Stimulated activated CD4-positive, alpha-beta T cell treated with anti-CD3 and anti-CD28 coated beads, TNF-alpha, amount 100 ng/mL, for 4 hours (primary cell): ENCODE measurements around the gene MACROD1.

Experiments
- DNase-seq, 3 experiments: peaks; one replicate each; pipeline ENCODE4 v3.0.0-alpha.2; 2020; ENCODE audit warnings: low read depth in 3 of 3

Gene MACROD1

DNA sequence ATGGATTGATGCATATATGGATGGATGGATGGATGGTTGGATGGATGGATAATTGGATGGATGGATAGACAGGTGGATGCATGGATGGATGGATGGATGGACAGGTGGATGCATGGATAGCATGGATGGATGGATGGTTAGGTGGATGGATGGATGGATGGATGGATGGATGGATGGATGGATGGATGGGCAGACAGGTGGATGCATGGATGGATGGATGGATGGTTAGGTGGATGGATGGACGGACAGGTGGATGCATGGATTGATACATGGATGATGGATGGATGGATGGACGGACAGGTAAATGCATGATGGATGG, 52.5 kb downstream of the MACROD1 start:
- DNase-seq = no peak

DNA sequence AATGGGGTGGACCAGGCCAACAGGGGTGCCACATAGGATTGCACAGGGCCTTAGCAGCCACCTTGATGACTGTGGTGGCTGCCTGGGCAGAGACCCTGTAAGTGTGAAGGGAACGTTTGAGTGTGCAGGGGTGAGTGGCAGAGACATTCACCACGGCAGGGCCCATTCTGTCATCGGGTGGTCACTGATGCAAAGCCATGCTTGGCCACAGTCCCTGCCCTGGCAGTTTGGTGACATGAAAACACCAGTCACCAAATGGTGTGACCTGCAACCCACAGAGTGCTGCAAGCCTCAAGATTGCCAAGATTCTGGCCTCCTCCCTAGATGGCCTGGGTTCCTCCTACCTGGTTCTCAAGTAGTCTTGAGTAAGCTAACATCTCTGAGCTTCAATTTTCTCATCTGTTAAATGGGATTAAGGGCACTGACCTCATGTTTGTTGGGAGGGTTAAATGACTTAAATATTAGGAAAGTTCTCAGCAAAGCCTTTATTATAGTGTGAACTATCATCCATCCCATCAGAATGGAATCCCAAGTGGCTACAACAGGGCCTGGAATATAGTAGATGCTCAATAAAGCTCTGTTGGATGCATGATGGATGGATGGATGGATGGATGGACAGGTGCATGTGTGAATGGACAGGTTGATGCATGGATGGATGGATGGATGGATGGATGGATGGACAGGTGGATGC, 53.0 kb downstream of the MACROD1 start:
- no peak for DNase-seq

DNA sequence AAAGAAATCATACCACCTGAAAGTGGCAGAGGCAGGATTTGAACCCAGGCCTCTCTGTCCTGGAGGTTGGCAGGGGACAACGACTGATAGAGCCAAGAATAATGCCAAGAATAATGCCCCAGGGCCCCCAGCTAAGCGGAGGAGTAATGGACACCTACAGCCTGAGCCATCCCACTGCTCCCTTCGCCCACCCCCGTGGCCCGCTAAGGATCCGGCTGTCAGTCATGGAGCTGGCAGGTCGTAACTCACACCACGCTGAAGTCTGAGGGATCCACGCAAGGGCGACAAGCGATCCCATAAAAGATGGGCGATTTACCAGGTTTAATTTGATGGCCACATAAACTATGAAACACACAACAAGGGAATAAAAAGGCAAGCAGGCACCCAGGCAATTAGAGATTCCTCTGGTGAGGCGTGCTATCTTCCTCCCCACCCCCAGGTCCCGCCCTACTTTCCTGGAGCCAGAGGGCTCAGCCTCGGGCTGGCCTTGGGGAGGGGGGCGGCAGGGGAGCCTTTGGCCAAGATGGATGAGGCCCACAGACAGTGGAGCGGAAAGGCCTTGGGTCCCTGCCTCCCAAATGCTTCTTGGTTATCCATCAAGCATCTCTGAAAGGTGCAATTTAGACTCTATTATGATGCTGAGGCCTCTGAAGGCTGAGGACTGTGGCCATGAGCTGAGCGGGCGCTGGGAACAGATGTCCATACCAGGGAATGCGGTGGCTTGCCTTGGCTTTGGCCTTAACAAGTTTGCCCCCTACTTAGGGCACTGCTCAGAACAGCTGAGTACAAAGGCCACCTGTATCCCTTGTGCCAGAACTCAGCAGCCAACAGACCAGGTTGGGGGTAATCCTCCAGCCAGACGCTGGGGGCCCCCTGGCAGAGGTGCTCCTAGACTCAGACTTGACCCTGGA, 55.2 kb downstream of the MACROD1 start:
- DNase-seq = no peak

DNA sequence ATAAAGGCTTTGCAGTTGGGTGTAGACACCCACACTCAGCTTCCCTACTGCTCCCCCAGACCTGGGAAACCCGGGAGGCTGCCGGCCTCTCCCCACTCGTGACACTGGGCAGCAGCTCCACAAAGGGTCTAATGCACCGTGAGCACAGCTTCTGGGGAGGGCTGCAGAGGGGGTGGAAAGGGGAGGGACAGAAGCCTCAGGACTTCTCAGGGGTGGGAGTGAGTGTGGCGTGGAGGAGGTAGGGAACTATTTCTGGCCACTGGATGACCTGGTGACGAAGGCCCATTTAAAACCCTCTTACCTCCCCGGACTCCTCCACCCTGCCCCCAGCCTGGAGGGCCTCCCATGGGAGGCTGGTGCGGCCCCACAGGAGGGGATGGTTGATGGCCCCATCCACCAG, 56.6 kb downstream of the MACROD1 start:
- DNase-seq = no peak

DNA sequence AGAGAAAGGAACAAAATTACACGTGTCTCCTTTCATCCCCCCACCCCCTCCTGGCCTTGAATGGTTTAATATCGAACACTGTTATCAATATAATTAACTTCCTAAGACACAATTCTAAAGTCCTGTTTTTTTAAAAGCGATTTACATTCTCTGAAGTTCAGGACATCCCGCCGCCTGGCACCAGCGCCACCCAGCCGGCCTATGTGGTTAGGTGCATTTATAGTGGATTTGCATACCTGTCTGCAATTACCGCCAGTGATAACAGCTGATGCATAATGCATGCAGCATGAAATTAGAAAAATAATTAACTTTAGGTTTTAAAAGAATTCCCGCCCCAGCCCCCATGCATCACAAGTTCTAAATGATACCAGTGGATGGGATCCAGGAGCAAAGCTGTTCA, 58.6 kb downstream of the MACROD1 start:
- DNase-seq = no peak

DNA sequence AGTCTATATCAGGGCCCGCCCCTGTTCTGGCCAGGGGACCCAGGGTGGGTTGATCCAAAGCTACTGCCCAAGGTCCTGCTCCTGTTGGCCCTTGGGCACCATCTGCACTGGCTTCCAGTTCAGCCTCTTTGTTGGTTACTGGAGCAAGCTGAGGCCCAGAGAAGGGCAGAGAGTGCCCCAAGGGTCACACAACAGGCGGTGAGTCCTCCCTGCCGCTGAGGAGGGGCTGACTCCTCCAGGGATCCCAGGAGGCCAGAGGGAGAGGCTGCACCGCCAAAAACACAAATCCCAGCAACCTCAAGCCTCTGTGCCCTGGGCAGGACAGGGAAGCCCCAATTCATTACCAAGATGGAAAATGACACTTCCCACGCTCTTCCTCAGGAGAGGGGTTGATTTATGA, 61.3 kb downstream of the MACROD1 start:
- DNase-seq = no peak

DNA sequence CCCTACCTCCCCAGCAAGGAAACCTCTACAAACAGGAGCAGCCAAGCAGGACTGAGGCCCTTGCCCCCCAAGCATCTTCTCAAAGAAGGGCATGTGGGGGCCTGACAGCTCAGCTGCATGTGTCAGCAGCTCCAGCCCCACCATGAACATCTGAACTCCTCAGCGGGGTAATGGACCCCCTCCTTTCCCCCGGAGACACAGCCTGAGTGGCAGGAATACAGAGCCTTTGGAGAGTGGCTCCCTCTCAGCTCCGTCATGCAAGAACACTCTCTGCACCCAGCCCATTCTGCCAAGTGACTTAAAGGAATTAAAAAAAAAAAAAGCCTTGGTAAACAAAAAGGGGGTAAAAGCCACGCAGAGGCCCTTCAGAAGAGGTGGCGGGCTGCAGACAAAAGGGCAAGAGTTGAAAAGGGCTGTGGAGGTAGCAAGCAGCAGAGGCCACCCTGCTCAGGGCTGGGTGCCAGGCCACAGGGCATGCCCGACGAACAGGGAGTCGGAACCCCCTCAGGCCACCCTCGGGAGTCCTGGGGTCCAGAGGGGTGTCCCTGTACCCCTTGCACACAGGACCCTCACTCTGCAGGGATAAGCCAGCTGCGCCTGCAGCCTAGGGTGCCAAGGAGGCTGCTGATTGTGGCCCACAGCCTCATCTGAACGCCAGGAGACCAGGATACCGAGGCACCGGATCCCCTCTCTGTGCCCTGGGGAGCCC, 62.5 kb downstream of the MACROD1 start:
- no peak for DNase-seq

DNA sequence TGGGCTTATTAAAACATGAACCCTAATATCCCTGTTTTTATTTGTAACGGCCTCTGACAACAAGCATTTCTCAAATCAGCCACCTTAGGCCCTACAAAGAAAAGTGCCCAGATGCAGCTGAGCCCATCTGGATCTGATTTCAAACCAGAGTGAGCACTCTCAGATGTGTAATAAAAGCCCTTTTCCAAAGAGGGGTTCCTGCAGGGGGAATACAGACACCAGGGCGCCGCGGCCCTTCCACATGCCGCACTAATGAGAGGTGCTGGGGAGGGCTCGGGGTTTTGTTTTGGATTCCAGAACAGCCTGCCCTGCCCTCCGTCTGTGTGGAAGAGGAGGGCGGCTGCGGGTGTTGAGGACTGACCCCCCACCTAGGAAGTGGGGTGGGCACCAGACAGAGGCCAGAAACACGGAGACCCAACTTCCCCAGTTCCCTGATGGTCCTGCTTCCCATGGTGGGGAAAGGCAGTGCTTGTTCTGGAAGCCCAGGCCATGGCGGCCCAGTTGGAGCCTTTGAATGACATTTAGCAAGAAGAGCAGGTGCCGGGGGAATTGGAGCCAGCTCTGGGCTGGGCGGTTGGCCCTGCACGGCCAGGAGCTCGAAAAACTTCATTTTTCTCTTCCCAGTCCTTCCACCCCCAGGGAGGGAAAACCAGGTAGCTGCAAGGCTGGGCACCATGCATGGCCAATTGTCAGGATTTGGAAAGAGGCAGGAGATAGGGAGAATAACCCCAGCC, 63.7 kb downstream of the MACROD1 start:
- DNase-seq = no peak

DNA sequence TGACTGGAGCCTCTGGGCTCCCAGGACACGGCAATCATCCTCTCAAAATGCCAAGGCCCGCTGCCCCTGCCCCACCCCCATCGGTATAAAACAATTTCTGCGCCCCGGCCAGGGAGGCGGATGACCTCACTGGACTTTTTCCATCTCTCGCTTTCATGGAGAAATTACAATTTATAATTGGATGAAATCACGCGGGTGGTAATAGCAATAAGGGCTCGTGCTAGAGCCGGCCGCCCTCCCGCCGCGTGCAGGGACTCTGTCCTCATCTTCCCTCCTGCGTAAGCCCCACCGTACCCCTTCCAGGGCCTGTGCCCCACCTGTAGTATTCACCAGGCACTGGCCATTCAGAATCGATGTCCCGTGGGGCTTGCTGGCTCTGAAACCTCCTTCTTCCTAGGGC, 64.5 kb downstream of the MACROD1 start:
- DNase-seq = no peak

DNA sequence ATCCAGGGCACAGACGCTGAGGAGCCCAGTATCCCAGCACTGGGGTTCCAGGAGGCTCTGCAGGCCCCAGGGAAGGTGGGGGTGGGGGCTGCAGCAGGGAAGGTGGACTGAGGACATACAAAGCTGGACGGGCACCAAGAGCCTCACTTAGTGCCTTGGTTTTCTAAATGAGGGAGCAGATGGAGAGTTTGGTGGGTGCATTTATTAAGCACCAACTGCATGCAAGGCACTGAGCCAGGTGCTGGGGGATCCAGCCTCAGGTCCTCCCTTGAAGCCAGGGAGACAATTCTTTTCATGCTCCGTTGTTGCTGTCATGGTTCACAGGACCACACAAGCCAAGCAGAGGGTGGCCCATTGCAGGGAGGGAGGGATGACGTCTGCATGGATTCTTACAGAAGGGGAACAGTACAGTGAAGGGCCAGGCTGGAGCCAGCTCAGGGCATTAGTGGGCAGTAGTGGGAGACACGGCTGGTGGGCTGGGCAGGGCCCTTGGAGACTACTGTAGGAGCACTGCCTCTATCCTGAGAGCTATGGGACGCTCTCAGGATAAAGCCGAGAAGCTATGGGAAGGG, 65.0 kb downstream of the MACROD1 start:
- DNase-seq = no peak

DNA sequence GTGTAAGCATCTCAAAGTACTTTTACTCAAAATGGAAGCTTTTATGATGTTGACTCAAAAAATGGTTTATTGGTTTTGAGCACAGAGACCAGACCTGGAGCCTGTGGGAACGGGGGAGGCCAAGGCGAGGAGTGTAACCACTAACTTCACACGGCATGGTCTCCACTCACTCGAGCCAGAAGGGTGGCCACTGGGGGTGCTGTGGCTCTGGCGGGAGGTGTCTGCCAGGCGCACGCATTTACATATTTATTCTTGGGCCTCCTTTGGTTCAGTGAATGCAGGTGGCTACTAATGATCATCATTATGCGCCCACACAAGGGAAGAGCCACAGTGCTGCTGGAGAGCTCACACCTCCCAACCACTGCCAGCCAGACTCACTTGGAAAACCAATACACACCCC, 65.6 kb downstream of the MACROD1 start:
- DNase-seq = no peak

DNA sequence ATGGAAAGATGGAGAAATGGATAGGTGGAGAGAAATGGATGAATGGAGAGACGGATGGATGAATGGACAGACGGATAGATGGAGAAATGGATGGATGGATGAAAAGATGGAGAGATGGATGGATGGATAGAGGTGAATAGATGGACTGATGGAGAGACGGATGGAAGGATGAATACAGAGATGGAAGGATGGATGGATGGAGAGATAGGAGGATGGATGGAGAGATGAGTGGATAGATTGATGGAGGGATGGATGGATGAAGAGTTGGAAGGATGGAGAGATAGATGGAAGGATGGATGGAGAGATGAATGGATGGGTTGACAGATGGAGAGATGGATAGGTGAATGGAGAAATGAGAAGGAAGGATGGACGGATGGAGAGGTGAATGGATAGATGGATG, 66.5 kb downstream of the MACROD1 start:
- no peak for DNase-seq

DNA sequence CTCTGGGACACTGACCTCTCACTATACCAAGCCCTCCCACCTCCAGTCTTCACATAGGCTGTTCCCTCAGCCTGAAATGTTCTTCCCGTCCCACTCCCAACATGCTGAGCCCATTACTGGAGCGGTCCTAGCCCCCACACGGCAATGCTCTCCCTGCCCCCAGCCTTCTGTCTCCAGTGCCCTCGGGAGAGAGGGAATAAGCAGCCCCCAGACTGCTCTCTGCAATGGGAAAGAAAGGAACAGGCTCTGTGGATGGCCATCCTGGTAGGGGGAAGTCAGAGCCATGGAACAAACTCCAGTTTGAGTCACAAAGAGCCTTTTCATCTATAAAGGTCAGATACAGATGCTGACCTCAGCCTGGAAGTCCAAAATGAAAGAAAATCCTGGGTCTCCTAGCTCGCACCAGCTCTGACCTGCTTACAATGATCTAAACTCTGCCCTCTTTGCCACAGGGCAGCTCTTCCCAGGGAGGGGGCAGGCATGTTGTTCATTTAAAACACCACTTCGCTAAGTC, 67.5 kb downstream of the MACROD1 start:
- no peak for DNase-seq

DNA sequence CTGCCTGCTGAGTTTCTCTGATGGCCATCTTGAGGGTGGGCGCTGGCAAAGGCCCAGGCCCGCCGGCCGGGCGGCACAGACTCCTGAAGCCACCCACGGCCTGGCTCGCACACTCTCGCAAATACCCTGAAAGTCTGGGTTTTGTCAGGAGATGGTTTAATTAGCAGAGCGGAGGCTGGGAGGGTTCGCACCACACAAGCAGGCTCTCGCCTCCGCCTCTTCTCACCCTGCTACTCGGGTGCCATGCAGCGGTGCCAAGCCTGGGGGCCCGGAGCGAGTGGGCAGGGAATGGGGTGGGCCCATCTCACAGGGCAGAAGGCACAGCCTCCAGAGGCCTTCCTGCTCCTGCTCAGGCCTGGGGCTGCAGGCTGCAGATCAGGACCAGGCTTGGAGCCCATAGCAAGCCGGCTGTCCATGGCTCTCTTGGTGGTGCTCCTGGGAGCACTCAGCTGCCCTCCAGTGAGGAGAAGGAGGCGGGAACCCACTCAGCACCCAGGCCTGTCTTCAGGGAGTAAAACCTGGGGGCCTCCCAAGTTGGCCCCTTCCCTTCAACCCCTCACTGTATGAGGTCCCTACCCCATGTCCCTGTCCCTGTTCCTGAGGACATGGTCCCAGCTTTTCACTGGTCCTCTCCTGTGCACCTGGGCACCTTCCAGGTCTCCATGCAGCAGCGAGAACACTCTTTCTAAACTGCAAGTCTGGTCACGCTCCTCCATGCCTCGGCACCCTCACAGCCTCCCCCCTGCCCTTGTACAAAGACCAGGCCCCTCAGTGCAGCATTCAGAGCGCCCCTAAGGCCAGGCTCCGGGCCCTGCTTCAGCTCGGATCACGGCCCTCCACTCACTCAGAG, 68.2 kb downstream of the MACROD1 start:
- no peak for DNase-seq

DNA sequence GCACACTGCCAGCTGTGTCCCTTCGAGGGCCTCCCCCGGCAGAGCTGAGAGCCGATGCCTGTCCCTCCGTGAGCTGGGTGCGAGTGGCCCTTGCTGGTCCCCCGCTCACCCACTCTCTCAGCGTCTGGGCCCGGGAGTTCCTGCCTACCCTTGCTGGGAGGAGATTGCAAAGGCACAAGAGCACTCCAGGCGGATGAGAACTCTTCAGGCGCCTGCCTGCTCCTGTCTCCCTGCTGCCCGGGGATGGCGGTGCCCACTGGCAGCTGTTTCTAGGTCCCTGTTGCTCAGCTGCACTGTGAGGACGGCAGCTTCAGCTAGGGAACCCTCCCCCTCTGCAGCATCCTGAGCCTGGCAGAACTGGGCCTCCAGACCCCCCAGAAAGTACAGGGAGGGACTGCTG, 69.1 kb downstream of the MACROD1 start:
- no peak for DNase-seq

DNA sequence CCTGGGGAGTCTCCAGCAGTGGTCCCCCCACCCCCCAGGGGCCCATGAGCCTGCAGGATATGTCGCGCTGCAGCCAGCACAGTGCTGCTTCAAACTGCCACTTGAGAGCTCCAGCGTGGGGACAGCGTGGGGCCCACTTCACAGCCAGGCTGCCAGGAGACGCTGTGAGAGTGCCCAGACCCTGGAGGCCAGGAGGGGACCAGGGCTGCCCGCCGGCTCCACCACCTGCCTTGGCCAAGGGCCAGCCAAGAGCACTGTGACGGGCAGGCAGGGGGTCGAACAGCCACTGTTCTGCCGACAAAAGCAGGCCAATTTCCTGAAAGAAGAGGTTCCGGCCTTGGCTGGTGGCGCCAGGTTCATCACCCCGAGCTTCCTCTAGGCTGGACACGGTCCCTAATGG, 70.0 kb downstream of the MACROD1 start:
- DNase-seq = no peak

DNA sequence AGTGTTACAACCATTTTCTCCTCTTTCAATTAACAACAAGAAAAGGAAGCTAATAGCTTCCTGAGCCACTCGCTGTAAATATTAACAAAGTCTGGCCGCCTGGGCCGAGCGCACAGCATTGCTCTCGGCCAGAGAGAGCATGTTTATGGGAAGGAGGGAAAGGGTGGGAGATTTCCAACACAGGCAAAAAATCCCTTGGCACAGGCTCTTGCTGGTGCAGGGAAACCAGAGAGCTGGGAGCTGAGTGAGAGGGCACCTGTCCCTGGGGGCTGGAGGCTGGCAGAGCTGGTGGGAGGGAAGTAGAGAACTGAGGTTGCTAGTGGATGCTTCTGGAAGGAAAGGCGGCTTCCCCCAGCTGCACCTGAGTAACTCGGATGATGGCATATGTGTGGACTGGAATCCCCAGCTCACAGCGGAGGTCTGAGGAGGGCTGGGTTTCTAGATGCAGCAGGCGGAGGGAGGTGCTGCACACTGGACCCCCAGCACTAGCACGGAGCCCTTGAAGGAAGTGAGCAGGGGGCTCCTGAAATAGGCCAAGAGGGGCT, 70.6 kb downstream of the MACROD1 start:
- DNase-seq = no peak

DNA sequence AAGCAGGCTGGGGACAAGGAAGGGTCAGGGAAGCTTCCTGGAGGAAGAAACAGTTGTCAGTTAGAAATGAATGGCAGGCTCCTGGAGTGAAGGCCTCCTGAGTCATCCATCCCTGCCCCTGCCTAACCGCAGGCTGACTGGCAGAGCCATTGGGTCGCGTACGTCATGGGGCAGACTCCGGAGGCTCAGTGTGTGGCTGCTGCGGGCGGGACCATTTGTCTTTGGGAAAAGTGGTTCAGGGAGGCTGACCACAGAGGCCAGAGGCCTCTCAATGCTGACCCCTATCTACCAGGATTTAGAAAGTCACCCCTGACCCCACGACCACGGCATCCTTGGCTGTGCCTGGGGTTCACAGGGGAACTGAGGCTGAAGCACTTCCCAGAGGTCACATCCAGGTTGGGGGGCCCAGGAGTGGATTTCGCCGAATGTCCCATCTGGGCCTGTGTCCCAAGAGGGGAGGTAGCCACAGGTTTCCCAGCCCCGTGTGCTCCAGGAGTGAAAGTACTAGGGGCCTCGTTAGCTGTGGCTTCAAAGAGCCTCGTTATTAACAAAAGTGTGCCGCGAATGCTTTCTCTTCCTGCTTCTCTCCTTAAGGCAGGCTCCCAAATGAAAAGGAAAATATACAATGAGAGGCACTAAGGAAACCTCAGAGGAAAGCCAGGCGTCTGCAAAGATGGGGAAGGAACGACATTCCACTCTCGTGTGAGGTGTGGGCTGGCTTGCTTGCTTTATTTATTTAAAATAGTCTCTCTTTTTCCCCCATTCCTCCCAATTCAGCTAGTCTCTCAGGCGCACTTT, 71.3 kb downstream of the MACROD1 start:
- DNase-seq = no peak

DNA sequence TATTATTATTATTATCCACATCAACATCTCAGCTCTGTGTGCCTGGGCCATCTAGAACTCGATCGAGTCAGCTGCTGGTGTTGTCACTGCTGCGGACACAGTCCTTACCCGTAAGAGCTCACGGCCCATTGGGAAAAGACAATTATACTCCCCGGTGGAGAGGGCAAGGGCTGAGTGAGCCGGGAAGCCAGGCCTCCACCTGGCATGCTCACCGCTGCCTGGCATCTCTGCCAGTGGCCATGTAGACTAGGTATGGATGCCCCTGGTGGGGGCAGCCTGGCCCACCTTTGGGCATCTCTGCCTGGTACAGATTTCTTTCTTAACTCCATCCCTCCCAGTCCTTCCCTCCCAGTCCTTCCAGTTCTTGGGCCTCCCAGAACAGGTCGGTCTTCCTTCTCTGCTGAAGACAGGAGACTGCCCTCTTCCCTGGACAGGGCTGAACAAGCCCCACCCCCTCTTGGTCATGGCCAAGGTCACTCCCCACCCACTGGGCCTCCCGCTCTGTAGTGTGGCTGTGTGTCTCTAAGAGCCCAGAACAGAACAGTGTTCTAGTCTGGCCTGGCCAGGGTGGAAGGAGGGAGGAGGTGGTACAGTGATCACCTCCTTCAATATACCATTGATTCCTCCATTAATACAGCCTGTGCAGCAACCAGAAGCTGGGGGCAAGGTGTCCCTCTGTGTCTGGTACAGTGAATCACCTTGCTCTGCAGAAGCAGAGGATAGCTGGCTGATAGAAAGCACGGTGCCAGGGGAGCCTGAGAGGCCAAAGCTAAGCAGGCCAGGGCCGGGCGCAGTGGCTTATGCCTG, 72.5 kb downstream of the MACROD1 start:
- DNase-seq = no peak
